Measurements from ENCODE around the gene AGO3. TPM values are rescaled to one million over a fixed set of nuclear protein-coding genes. Genes with fewer than 3 reads are reported as not detected.
A peak's percentile ranks its signal among the peaks of the same experiment; 100 is the strongest.

AGO3 gene
- total and polyA plus RNA-seq, 2 donors (not counting 3 experiments of a cell fraction or from before 2014, with no cell fraction given): 10.4 to 21.1 TPM

DNA sequence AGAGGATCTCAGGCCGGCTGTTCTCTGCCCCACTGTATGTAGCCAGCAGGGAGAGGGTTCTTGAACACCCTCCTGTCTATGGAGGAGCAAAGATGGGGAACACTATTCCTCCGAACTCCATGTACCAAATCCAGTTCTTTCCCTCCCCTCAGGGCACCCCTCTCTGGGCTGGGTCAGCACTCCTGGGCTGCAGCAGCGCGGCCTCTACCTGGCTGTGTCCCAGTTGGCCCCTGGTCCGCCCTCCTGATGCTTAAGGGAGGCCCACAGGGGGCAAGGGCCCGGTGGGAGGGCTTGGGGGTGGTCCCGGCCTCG, 157.3 kb downstream of the AGO3 start:
- Histone ChIP-seq H3K36me3 (ENCODE audit: control insufficient read depth in 2 of 2, extremely low read depth in 1 of 2, insufficient read depth in 2 of 2, low read length in 2 of 2) (peaks cover 10 to 22% of the 10 kb centered on the region in 2 experiments), H3K27me3 (ENCODE audit: control insufficient read depth in 2 of 2, insufficient read depth in 2 of 2, low read length in 2 of 2) (no peaks in the 10 kb centered on the region), H3K27ac (ENCODE audit: insufficient read depth, low read depth, low read length) (no peak overlapping the region), H3K79me2 (ENCODE audit: control insufficient read depth, insufficient read depth, low read length) (peaks cover 22% of the 10 kb centered on the region), H3K4me3 (replicated peaks in 1 of 3; ENCODE audit: insufficient read depth in 1 of 3, low read depth in 1 of 3, low read length in 3 of 3) (peak overlapping the region in 2 of 3 experiments; percentile 14 to 96), H3K9ac (replicated peaks; ENCODE audit: extremely low read depth, insufficient read depth, low read length) (no peak overlapping the region), H2AFZ (ENCODE audit: low read depth, low read length) (peak overlapping the region; percentile 94), H3K9me1 (replicated peaks; ENCODE audit: control insufficient read depth, extremely low read depth, insufficient read depth, low read length) (no peaks in the 10 kb centered on the region), H3K4me1 (ENCODE audit: control insufficient read depth, extremely low read depth, insufficient read depth, low read length) (peaks cover 8% of the 10 kb centered on the region), H3K4me2 (ENCODE audit: insufficient read depth, low read length) (peak overlapping the region; percentile 44), H4K20me1 (replicated peaks; ENCODE audit: control insufficient read depth, extremely low read depth, insufficient read depth, low read length) (no peaks in the 10 kb centered on the region), H3K9me3 (replicated peaks; ENCODE audit: control insufficient read depth, insufficient read depth, low read length) (no peaks in the 10 kb centered on the region)
- ChIA-PET CTCF (no interaction called here), POLR2A (no interaction called here)
- dilution Hi-C loops (cut with MboI; ENCODE audit: extremely low pct_ligation_motif_present, low sequenced_read_pairs) (no loop called here), intact Hi-C loops (cut with micrococcal nuclease) (loop anchor here (1.0 kb wide), 2 partner anchors 157 to 205 kb away; partner anchors contain the start of genes AGO1 and AGO3)
- BruUV-seq (replicated peaks): no TSS peak
- DNase-seq (ENCODE audit: low read depth, low spot score): no peak
- no peak for FAIRE-seq
- TF ChIP-seq EZH2 (IDR thresholded peaks at IDR 0.05; ENCODE audit: borderline replicate concordance, low read depth, low read length, severe bottlenecking) (no peak), MAX (IDR thresholded peaks at IDR 0.05; ENCODE audit: insufficient read depth, insufficient read length) (no peak), GATA2 (IDR thresholded peaks at IDR 0.05; ENCODE audit: insufficient read depth, insufficient read length, low read depth, low read length) (no peak), JUN (IDR thresholded peaks at IDR 0.05; ENCODE audit: borderline replicate concordance, insufficient read depth, insufficient read length, low read depth) (no peak), POLR2AphosphoS5 (IDR thresholded peaks at IDR 0.05; ENCODE audit: insufficient read depth, low read depth, low read length) (no peak), POLR2A (IDR thresholded peaks at IDR 0.05; ENCODE audit: low read depth, low read length) (no peak), MYC (IDR thresholded peaks at IDR 0.05; ENCODE audit: low read depth, low read length) (no peak), FOS (IDR thresholded peaks at IDR 0.05; ENCODE audit: borderline replicate concordance, insufficient read depth, low read length) (no peak)
- TF ChIP-seq, protein P1, sequence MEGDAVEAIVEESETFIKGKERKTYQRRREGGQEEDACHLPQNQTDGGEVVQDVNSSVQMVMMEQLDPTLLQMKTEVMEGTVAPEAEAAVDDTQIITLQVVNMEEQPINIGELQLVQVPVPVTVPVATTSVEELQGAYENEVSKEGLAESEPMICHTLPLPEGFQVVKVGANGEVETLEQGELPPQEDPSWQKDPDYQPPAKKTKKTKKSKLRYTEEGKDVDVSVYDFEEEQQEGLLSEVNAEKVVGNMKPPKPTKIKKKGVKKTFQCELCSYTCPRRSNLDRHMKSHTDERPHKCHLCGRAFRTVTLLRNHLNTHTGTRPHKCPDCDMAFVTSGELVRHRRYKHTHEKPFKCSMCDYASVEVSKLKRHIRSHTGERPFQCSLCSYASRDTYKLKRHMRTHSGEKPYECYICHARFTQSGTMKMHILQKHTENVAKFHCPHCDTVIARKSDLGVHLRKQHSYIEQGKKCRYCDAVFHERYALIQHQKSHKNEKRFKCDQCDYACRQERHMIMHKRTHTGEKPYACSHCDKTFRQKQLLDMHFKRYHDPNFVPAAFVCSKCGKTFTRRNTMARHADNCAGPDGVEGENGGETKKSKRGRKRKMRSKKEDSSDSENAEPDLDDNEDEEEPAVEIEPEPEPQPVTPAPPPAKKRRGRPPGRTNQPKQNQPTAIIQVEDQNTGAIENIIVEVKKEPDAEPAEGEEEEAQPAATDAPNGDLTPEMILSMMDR (IDR thresholded peaks at IDR 0.05; ENCODE audit: extremely low read depth in 1 of 2, insufficient read depth in 1 of 2, low read depth in 1 of 2, low read length in 2 of 2): no peak

Measured in endothelial cell of umbilical vein (primary cell).